ENCODE measurements around the gene CREB3L1. TPM values are rescaled to one million over a fixed set of nuclear protein-coding genes. Genes with fewer than 3 reads are reported as not detected.
A peak's percentile ranks its signal among the peaks of the same experiment; 100 is the strongest.

Gene CREB3L1
- total RNA-seq, 2 donors from 2014 or later, result not detected

- Mint-ChIP-seq H3K4me3 (no peak overlapping the region), H3K9me3 (no peaks in the 10 kb centered on the region), H3K4me1 (ENCODE audit: low read depth) (peaks cover 66% of the 10 kb centered on the region)
Measured at GRCh38 chr11:46356924-46357482, 79.5 kb downstream of the CREB3L1 start.

DNA sequence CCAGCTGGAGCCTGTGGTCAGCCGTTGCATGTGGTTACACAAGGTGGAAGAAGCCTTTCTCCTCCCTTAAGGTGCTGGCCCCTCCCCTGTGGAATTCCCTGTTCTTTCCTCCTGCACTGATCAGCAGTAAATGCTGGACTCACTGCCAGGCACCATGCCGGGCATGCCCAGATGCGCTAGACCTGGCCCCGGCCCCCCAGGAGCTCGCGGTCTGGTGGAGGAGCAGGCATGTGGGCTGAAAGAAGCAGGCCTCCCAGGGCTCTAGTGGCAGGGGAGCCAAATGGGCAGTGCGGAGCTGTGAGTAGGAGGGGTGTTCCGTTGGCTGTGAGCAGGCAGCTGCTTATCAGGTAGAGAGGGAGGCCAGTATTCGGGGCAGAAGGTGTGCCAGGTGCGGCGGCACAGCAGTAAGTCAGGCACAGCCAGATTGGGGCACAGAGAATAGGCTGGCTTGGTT, 80.0 kb downstream of the CREB3L1 start:
- H3K27me3 Mint-ChIP-seq (ENCODE audit: low read depth), result no peaks in the 10 kb centered on the region
- no peaks in the 10 kb centered on the region for H3K36me3 Mint-ChIP-seq (ENCODE audit: insufficient read depth in 2 of 2)
- ATAC-seq (replicated peaks in 1 of 2) (no peak), DNase-seq (no peak)
- no peaks in the 10 kb centered on the region for H3K9me3 Mint-ChIP-seq
- H3K27ac Mint-ChIP-seq, result peak overlapping the region; percentile 21
- no peak overlapping the region for H3K4me3 Mint-ChIP-seq
- H3K4me1 Mint-ChIP-seq (ENCODE audit: low read depth), result peaks cover 68% of the 10 kb centered on the region

More at GRCh38 chr11:46356924-46357482, 79.5 kb downstream of the CREB3L1 start:
- Mint-ChIP-seq H3K36me3 (ENCODE audit: insufficient read depth in 2 of 2) (no peaks in the 10 kb centered on the region), H3K27ac (peak overlapping the region; percentile 92), H3K27me3 (ENCODE audit: low read depth) (no peaks in the 10 kb centered on the region)
- no peak for DNase-seq
- no peak for ATAC-seq (replicated peaks in 1 of 2)

DNA sequence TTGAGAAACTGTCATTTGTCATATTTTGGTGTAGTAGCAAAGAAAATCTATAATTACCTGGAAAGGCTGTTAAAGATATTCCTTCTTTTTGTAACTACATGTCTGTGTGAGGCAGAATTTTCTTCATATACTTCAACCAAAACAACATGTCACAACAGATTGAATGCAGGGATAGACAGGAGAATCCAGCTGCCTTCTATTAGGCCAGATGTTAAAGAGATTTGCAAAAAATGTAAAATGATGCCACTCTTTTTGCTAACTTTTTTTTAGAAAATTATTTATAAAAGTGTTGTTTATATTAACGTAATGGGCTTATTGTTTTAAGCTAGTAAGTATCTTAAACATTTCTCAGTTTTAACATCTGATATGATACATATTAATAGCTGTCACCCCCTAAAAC, 82.5 kb downstream of the CREB3L1 start:
- DNase-seq (no peak), ATAC-seq (replicated peaks in 1 of 2) (no peak)
- Mint-ChIP-seq H3K9me3 (no peaks in the 10 kb centered on the region), H3K27me3 (ENCODE audit: low read depth) (no peaks in the 10 kb centered on the region), H3K27ac (peak overlapping the region; percentile 63), H3K4me3 (peak overlapping the region in 1 of 2 donors; percentile 92), H3K36me3 (ENCODE audit: insufficient read depth in 2 of 2) (peaks cover 0 to 2% of the 10 kb centered on the region in 2 donors), H3K4me1 (ENCODE audit: low read depth) (peaks cover 51% of the 10 kb centered on the region)

DNA sequence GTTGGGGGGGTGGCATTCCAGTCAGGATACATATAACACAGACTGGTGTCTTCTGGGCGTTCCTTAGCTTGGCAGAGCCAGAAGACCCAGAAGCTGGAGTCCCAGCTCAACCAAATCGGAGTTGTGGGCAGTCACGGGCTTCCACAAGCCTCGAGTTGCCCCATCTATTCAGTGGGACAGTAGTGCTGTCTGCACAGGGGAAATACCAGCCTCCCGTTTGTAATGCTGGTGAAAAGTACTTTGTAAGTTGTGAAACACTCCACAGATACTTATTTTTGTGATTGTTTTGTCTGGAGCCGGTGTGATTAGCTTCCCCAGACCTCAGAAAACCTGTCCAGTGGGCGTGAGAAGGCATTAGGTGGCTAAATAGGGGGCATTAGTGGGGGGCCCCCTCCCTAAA, 83.4 kb downstream of the CREB3L1 start:
- ATAC-seq (replicated peaks in 1 of 2) (peak; percentile 32 to 42), DNase-seq (no peak)
- peak overlapping the region; percentile 97 for H3K27ac Mint-ChIP-seq
- peaks cover 0 to 2% of the 10 kb centered on the region in 2 donors for H3K36me3 Mint-ChIP-seq (ENCODE audit: insufficient read depth in 2 of 2)
- H3K4me3 Mint-ChIP-seq, result peak overlapping the region; percentile 88 to 92
- peaks cover 46% of the 10 kb centered on the region for H3K4me1 Mint-ChIP-seq (ENCODE audit: low read depth)
- H3K27me3 Mint-ChIP-seq (ENCODE audit: low read depth), result no peaks in the 10 kb centered on the region
- no peaks in the 10 kb centered on the region for H3K9me3 Mint-ChIP-seq

DNA sequence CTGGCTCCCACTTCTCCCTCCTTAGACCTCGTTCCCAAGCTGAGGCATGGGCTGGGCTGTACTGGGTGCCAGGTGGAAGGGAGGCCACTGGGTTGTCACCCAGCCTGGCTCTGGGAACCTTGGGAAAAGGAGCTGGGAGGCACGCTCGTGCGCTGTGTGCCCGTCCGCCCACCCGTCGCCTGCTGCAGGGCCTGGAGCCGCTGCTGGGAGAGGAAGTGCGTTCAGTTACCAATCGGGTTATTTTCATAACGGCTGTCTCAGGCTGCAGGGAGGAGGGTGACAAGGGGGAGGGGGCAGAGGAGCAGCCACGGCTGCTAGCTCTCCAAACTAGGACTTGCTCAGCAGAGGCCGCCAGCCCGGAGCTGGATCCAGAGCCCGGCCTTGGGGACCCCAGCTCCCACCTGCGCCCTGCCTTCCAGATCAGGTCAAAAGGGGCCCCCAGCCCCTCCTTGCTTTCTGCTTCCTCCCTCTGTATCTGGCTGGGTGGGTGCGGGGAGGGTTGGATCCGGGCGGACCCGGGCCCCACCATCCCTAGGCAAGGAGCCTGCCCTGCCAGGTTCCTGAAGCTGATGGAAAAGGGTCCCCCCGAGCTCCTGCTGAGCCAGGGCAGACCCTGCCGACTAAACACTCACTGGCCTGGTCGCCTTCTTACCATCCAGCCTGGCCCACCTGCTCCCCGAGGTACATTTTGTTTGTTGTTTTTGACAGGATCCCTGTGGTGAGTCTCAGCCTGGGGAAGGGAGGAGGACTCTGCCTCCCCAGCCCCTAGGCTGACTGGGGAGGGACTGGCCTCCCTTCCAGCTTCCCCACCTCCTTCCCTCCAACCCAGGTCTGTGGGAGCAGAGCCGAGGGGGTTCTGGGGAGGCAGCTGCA, 84.1 kb downstream of the CREB3L1 start:
- Mint-ChIP-seq H3K36me3 (ENCODE audit: insufficient read depth in 2 of 2) (peaks cover 0 to 2% of the 10 kb centered on the region in 2 donors), H3K9me3 (no peaks in the 10 kb centered on the region), H3K27me3 (ENCODE audit: low read depth) (no peaks in the 10 kb centered on the region), H3K4me1 (ENCODE audit: low read depth) (peaks cover 39% of the 10 kb centered on the region), H3K27ac (peak overlapping the region; percentile 97), H3K4me3 (peak overlapping the region; percentile 88 to 92)
- ATAC-seq (replicated peaks in 1 of 2), result peak; percentile 93 to 94
- peak; percentile 73 to 76 for DNase-seq

DNA sequence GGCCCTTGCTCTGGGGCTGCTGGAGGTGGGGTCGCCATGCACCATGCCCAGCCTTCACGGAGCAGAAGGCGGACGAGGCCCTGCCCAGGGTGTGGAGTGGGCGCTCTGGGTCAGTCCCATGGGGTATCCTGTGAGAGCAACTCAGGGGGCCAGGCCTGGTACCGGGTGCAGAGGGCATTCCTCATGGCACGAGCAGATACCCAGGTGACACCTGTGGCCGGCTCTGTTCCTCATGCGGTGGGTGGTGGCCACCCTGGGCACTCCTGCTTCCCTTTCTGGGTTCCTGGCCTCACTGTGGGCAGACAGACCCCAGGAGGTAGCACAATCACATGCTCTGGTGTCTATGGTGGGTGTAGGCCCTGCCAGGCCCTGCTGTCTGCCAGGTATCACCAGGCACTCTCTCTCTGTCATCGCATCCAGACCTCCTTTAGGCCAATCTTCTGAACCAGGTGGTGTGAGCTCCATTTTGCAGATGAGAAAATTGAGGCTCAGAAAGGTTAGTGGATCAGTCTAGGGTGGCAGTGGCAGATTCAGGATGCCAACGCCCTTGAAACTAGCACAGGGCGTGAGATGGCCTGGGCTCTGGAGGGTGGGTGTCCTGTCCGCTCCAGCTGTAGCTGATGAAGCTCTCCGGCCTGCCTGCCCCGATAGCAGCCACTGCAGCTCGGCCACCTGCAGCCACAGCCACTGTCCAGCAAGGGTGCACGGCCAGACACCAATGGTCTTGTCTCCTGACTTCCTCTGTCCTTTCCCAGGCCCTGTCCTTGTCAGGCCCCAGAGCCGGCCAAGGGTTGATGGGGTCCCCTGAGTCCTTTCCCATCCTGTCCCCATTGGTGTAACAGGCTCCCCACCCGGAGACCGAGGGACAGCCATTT, 84.9 kb downstream of the CREB3L1 start:
- H3K27me3 Mint-ChIP-seq (ENCODE audit: low read depth), result no peaks in the 10 kb centered on the region
- peak overlapping the region; percentile 88 to 92 for H3K4me3 Mint-ChIP-seq
- peak overlapping the region; percentile 82 for H3K27ac Mint-ChIP-seq
- H3K36me3 Mint-ChIP-seq (ENCODE audit: insufficient read depth in 2 of 2), result peaks cover 0 to 2% of the 10 kb centered on the region in 2 donors
- ATAC-seq (replicated peaks in 1 of 2) (no peak), DNase-seq (no peak)
- H3K9me3 Mint-ChIP-seq, result no peaks in the 10 kb centered on the region
- peaks cover 37% of the 10 kb centered on the region for H3K4me1 Mint-ChIP-seq (ENCODE audit: low read depth)

- H3K27me3 Mint-ChIP-seq (ENCODE audit: low read depth), result no peaks in the 10 kb centered on the region
- H3K9me3 Mint-ChIP-seq, result no peaks in the 10 kb centered on the region
- no peak for DNase-seq
- H3K27ac Mint-ChIP-seq, result peak overlapping the region; percentile 82
- H3K4me3 Mint-ChIP-seq, result peak overlapping the region in 1 of 2 donors; percentile 88
- peaks cover 0 to 2% of the 10 kb centered on the region in 2 donors for H3K36me3 Mint-ChIP-seq (ENCODE audit: insufficient read depth in 2 of 2)
- ATAC-seq (replicated peaks in 1 of 2), result no peak
- peaks cover 37% of the 10 kb centered on the region for H3K4me1 Mint-ChIP-seq (ENCODE audit: low read depth)
Measured at GRCh38 chr11:46363031-46363407, 85.6 kb downstream of the CREB3L1 start.

DNA sequence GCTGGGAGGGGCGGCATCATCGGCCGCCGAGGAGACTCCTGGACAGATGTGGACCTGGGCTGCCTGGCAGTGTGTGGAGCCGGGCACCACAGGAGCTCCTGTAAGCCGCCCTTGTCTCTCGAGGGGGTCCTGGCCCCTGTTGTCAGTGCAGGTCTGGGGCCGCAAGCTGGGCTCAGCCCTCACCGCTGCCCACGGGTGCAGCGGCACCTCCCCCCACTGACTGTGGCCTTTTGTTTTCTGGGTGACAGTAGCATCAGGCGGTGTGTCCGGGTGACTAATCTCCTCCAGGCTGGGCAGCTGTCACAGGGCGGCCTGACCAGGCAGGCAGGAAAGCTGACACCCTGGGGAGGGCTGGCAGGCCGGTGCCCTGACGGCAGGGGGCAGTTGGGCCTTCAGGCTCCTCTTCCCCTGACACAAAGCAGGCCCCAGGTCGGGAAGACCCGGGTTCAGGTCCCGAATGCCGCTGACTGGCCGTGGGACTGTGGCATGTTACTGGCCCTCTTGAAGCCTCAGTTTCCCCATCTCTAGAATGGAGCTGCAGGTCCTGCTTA, 86.1 kb downstream of the CREB3L1 start:
- H3K27me3 Mint-ChIP-seq (ENCODE audit: low read depth), result no peaks in the 10 kb centered on the region
- DNase-seq (no peak), ATAC-seq (replicated peaks in 1 of 2) (no peak)
- H3K9me3 Mint-ChIP-seq, result no peaks in the 10 kb centered on the region
- H3K4me3 Mint-ChIP-seq, result no peak overlapping the region
- peaks cover 42% of the 10 kb centered on the region for H3K4me1 Mint-ChIP-seq (ENCODE audit: low read depth)
- no peak overlapping the region for H3K27ac Mint-ChIP-seq
- peaks cover 0 to 2% of the 10 kb centered on the region in 2 donors for H3K36me3 Mint-ChIP-seq (ENCODE audit: insufficient read depth in 2 of 2)

DNA sequence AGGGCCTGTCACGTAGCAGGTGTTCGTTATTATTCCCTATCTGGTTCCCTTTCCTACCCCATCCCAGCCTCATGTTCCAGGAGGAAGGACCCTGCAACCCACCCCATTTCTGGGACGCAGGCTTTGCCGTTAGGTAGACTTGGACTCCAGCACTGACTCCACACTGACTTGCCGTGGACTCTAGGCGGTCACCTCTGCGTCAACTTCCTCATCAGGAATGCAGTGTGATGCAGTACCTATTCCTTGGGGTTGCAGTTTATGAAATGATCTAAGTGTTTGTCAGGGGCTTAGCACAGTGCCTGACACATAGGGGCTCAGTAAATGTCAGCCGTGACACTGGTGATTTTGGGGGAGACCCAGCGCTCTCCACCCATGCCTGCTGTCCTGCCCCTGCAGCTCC, 86.6 kb downstream of the CREB3L1 start:
- Mint-ChIP-seq H3K4me1 (ENCODE audit: low read depth) (peaks cover 47% of the 10 kb centered on the region), H3K4me3 (no peak overlapping the region), H3K27me3 (ENCODE audit: low read depth) (no peaks in the 10 kb centered on the region), H3K27ac (no peak overlapping the region), H3K36me3 (ENCODE audit: insufficient read depth in 2 of 2) (peaks cover 0 to 2% of the 10 kb centered on the region in 2 donors), H3K9me3 (no peaks in the 10 kb centered on the region)
- DNase-seq (no peak), ATAC-seq (replicated peaks in 1 of 2) (no peak)

- Mint-ChIP-seq H3K4me3 (no peak overlapping the region), H3K27me3 (ENCODE audit: low read depth) (no peaks in the 10 kb centered on the region), H3K27ac (no peak overlapping the region), H3K9me3 (no peaks in the 10 kb centered on the region), H3K36me3 (ENCODE audit: insufficient read depth in 2 of 2) (peaks cover 0 to 5% of the 10 kb centered on the region in 2 donors), H3K4me1 (ENCODE audit: low read depth) (peaks cover 49% of the 10 kb centered on the region)
- ATAC-seq (replicated peaks in 1 of 2), result no peak
- no peak for DNase-seq
Measured at GRCh38 chr11:46364791-46365190, 87.3 kb downstream of the CREB3L1 start.

DNA sequence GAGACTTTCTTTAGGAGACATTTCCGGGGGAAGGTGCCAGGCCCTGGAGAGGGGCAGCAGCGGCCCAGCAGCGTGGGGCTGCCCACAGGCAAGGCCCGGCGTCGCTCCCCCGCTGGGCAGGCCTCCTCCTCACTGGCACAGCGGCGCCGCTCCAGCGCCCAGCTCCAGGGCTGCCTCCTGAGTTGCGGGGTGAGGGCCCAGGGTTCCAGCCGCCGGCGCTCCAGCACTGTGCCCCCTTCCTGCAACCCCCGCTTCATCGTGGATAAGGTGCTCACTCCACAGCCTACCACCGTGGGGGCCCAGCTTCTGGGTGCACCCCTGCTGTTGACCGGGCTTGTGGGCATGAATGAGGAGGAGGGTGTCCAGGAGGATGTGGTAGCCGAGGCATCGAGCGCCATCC, 88.8 kb downstream of the CREB3L1 start:
- H3K36me3 Mint-ChIP-seq (ENCODE audit: insufficient read depth in 2 of 2), result peaks cover 0 to 5% of the 10 kb centered on the region in 2 donors
- no peaks in the 10 kb centered on the region for H3K27me3 Mint-ChIP-seq (ENCODE audit: low read depth)
- no peak for DNase-seq
- no peaks in the 10 kb centered on the region for H3K9me3 Mint-ChIP-seq
- H3K4me1 Mint-ChIP-seq (ENCODE audit: low read depth), result peaks cover 39% of the 10 kb centered on the region
- no peak overlapping the region for H3K4me3 Mint-ChIP-seq
- no peak overlapping the region for H3K27ac Mint-ChIP-seq
- no peak for ATAC-seq (replicated peaks in 1 of 2)

DNA sequence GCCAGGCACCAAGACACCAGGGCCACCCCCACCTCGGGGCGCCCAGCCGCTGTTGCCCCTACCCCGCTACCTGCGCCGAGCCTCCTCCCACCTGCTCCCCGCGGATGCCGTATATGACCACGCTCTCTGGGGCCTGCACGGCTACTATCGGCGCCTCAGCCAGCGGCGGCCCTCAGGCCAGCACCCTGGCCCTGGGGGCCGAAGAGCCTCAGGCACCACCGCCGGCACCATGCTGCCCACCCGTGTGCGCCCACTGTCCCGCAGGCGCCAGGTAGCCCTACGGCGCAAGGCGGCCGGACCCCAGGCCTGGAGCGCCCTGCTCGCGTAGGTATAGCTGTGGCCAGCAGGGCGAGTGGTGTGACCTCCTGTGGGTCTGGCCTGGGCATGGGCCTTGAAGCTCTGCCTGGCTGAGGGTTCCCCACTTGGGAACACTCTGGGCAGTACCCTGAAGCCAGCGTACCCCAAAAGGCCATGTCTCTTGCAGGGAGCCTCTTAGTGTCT, 89.2 kb downstream of the CREB3L1 start:
- no peak for ATAC-seq (replicated peaks in 1 of 2)
- Mint-ChIP-seq H3K27me3 (ENCODE audit: low read depth) (no peaks in the 10 kb centered on the region), H3K9me3 (no peaks in the 10 kb centered on the region), H3K4me1 (ENCODE audit: low read depth) (peaks cover 37% of the 10 kb centered on the region), H3K36me3 (ENCODE audit: insufficient read depth in 2 of 2) (peaks cover 0 to 5% of the 10 kb centered on the region in 2 donors), H3K4me3 (peak overlapping the region; percentile 30 to 45), H3K27ac (no peak overlapping the region)
- DNase-seq, result no peak

Data from activated T-cell treated with anti-CD3 and anti-CD28 coated beads, Interleukin-2, amount 50 U/mL, for 72 hours (primary cell).